AG20443 (cell line): ENCODE measurements around the gene GALNTL6.
A peak's percentile ranks its signal among the peaks of the same experiment; 100 is the strongest.

Experiments
- DNase-seq: peaks from one replicate; pipeline ENCODE4 v3.0.0; 2012; ENCODE audit warnings: low spot score, mixed read lengths

Gene GALNTL6

GRCh38 chr4:172989984-172990820 is 1177.0 kb downstream of the GALNTL6 start:
- DNase-seq, result no peak

- no peak for DNase-seq
Observed at GRCh38 chr4:172992648-172993378, 1179.6 kb downstream of the GALNTL6 start.

GRCh38 chr4:172995161-172995560 is 1182.0 kb downstream of the GALNTL6 start:
- no peak for DNase-seq

- no peak for DNase-seq
Observed at GRCh38 chr4:172995704-172996103, 1182.5 kb downstream of the GALNTL6 start.

- DNase-seq, result peak; percentile 35
Observed at GRCh38 chr4:172996571-172997216, 1183.5 kb downstream of the GALNTL6 start.

GRCh38 chr4:172997217-172997609 is 1184.0 kb downstream of the GALNTL6 start:
- no peak for DNase-seq

- DNase-seq, result no peak
Observed at GRCh38 chr4:172997856-172998255, 1184.7 kb downstream of the GALNTL6 start.

- DNase-seq, result peak; percentile 41
Observed at GRCh38 chr4:172998527-172999469, 1185.6 kb downstream of the GALNTL6 start.

GRCh38 chr4:173001571-173001970 is 1188.4 kb downstream of the GALNTL6 start:
- DNase-seq, result no peak

- DNase-seq, result no peak
Observed at GRCh38 chr4:173002830-173003561, 1189.8 kb downstream of the GALNTL6 start.

- no peak for DNase-seq
Observed at GRCh38 chr4:173005912-173006633, 1192.9 kb downstream of the GALNTL6 start.

- no peak for DNase-seq
Observed at GRCh38 chr4:173008436-173008835, 1195.2 kb downstream of the GALNTL6 start.

GRCh38 chr4:173009129-173009823 is 1196.1 kb downstream of the GALNTL6 start:
- DNase-seq, result no peak

- DNase-seq, result no peak
Observed at GRCh38 chr4:173012608-173013007, 1199.4 kb downstream of the GALNTL6 start.

- DNase-seq, result peak; percentile 55
Observed at GRCh38 chr4:173013232-173013930, 1200.2 kb downstream of the GALNTL6 start.

GRCh38 chr4:173014113-173014558 is 1200.9 kb downstream of the GALNTL6 start:
- peak; percentile 44 for DNase-seq

GRCh38 chr4:173014836-173015235 is 1201.6 kb downstream of the GALNTL6 start:
- DNase-seq, result no peak

GRCh38 chr4:173017802-173018201 is 1204.6 kb downstream of the GALNTL6 start:
- no peak for DNase-seq

- no peak for DNase-seq
Observed at GRCh38 chr4:173018446-173018845, 1205.2 kb downstream of the GALNTL6 start.
